ENCODE results near the gene NOS1AP.

NOS1AP gene

DNA sequence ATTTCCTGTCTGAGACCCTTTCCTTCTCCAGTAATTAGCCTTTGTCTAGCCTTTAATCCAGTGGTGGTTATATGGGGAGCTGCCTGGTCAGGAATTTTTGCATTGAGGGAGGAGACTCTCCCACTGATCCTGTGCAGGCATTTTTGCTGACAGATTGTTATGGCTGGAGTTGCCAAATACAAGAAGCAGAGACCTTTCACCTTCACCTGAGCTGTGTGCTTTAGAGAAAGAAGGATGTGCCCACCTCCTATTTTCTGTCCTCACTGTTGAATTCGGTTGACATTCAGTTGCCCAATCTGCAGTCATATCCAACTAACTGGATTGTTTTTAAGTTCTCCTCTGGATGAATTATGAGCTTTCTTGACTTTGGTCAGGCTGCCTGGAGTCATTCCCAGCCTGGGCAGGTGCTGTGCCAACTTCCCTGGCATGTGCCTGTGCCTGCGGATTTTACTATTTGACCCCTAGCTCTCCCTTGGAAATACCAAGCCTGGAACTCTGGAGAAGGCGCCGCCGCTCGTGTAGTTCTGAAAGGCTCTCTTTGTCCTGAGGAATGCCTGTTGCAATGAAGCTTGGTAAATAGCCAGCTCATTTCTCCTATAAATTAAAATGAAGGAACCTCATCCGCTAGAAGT lies 143.9 kb downstream of the NOS1AP start:
- ATAC-seq = no peak
- TF ChIP-seq ZNF8 (CRISPR knock-in tag; IDR thresholded peaks at IDR 0.05) = no peak
- no peak for TF ChIP-seq PPARA (CRISPR knock-in tag; IDR thresholded peaks at IDR 0.05; ENCODE audit: borderline replicate concordance)
- no peak for TF ChIP-seq ZFP30 (CRISPR knock-in tag; IDR thresholded peaks at IDR 0.05)
- no peak for TF ChIP-seq ZNF70 (CRISPR knock-in tag; IDR thresholded peaks at IDR 0.05)

DNA sequence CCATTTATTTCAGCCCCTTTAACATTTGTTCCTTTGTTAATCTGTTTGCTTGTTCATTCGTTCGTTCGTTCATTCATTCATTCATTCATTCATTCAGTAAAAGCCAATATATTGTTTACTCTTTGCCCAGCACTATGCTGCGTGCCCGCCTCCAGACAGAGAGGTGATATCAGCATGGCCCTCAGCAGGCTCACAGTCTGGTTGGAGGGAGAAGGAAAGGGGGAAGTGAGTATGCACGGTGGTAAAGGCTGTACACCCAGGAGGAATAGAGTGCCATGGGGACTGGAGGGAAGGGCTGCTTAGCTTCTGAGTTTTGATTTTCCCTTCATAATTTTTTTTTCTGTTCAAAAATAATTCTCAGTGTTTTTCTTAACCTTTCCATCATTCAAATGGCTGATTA lies 144.7 kb downstream of the NOS1AP start:
- no peak for ATAC-seq
- TF ChIP-seq OSR1 (CRISPR knock-in tag; IDR thresholded peaks at IDR 0.05) (no peak), RARB (CRISPR knock-in tag; IDR thresholded peaks at IDR 0.05) (no peak), PPARA (CRISPR knock-in tag; IDR thresholded peaks at IDR 0.05; ENCODE audit: borderline replicate concordance) (no peak), ZC3H10 (CRISPR knock-in tag; IDR thresholded peaks at IDR 0.05) (no peak)

DNA sequence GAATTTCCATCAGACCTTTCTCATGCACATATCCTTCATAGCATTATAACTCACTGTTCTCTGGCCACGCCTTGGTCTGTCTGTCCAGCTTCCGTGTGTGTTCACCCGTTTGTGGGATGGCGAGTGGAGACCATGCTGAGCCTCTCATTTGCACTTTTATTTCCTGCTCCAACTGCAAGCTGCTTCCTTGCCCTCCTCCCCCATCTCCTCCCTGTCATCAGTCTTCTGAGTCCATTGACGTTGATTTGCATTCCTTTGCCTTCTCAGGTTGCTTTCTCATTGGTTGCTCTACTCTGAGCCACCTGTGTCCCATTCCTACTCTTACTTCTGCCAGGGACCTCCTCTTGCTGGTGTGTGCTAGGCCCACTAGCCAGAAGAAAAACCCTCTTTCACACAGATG lies 146.4 kb downstream of the NOS1AP start:
- ATAC-seq = no peak

DNA sequence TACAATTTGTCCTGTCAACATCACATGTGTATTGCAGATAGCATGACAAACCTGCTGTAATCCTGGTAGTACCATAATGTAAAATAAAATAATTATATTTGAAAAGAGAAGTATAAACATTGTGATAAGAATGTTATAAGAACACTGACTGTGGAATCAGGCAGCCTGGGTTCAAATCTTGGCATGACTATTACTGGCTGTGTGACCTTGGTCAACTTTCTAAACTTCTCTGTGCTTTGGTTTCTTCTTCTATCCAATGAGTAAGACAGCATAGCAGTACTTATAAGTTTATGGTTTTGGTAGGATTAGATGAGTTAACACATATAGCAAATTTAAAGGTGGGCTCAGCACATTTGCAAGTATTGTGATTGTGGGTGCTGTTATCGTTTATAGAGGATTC lies 147.1 kb downstream of the NOS1AP start:
- ATAC-seq = no peak
- TF ChIP-seq ZNF70 (CRISPR knock-in tag; IDR thresholded peaks at IDR 0.05) = no peak
- TF ChIP-seq PPARA (CRISPR knock-in tag; IDR thresholded peaks at IDR 0.05; ENCODE audit: borderline replicate concordance) = no peak
- no peak for TF ChIP-seq ZFP3 (CRISPR knock-in tag; IDR thresholded peaks at IDR 0.05)
- TF ChIP-seq ISL1 (CRISPR knock-in tag; IDR thresholded peaks at IDR 0.05) = no peak
- TF ChIP-seq, protein P1, sequence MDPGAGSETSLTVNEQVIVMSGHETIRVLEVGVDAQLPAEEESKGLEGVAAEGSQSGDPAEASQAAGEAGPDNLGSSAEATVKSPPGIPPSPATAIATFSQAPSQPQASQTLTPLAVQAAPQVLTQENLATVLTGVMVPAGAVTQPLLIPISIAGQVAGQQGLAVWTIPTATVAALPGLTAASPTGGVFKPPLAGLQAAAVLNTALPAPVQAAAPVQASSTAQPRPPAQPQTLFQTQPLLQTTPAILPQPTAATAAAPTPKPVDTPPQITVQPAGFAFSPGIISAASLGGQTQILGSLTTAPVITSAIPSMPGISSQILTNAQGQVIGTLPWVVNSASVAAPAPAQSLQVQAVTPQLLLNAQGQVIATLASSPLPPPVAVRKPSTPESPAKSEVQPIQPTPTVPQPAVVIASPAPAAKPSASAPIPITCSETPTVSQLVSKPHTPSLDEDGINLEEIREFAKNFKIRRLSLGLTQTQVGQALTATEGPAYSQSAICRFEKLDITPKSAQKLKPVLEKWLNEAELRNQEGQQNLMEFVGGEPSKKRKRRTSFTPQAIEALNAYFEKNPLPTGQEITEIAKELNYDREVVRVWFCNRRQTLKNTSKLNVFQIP (CRISPR knock-in tag; IDR thresholded peaks at IDR 0.05; ENCODE audit: borderline replicate concordance, low read depth) = no peak
- TF ChIP-seq GLIS3 (CRISPR knock-in tag; IDR thresholded peaks at IDR 0.05) = no peak
- TF ChIP-seq, protein P2, sequence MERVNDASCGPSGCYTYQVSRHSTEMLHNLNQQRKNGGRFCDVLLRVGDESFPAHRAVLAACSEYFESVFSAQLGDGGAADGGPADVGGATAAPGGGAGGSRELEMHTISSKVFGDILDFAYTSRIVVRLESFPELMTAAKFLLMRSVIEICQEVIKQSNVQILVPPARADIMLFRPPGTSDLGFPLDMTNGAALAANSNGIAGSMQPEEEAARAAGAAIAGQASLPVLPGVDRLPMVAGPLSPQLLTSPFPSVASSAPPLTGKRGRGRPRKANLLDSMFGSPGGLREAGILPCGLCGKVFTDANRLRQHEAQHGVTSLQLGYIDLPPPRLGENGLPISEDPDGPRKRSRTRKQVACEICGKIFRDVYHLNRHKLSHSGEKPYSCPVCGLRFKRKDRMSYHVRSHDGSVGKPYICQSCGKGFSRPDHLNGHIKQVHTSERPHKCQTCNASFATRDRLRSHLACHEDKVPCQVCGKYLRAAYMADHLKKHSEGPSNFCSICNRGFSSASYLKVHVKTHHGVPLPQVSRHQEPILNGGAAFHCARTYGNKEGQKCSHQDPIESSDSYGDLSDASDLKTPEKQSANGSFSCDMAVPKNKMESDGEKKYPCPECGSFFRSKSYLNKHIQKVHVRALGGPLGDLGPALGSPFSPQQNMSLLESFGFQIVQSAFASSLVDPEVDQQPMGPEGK (CRISPR knock-in tag; IDR thresholded peaks at IDR 0.05; ENCODE audit: borderline replicate concordance) = no peak
- TF ChIP-seq ZC3H10 (CRISPR knock-in tag; IDR thresholded peaks at IDR 0.05) = no peak
- TF ChIP-seq, protein P3, sequence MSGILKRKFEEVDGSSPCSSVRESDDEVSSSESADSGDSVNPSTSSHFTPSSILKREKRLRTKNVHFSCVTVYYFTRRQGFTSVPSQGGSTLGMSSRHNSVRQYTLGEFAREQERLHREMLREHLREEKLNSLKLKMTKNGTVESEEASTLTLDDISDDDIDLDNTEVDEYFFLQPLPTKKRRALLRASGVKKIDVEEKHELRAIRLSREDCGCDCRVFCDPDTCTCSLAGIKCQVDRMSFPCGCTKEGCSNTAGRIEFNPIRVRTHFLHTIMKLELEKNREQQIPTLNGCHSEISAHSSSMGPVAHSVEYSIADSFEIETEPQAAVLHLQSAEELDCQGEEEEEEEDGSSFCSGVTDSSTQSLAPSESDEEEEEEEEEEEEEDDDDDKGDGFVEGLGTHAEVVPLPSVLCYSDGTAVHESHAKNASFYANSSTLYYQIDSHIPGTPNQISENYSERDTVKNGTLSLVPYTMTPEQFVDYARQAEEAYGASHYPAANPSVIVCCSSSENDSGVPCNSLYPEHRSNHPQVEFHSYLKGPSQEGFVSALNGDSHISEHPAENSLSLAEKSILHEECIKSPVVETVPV (CRISPR knock-in tag; IDR thresholded peaks at IDR 0.05) = no peak
- TF ChIP-seq TCF4 (CRISPR knock-in tag; IDR thresholded peaks at IDR 0.05; ENCODE audit: borderline replicate concordance) = no peak
- TF ChIP-seq RARB (CRISPR knock-in tag; IDR thresholded peaks at IDR 0.05) = no peak

More for the DNA sequence above, 146.4 kb downstream of the NOS1AP start:
- TF ChIP-seq GLIS3 (CRISPR knock-in tag; IDR thresholded peaks at IDR 0.05) (no peak), ZNF565 (CRISPR knock-in tag; conservative IDR thresholded peaks at IDR 0.05; ENCODE audit: low read depth) (no peak), ESRRG (CRISPR knock-in tag; IDR thresholded peaks at IDR 0.05) (no peak), ZFP30 (CRISPR knock-in tag; IDR thresholded peaks at IDR 0.05) (no peak), ZC3H10 (CRISPR knock-in tag; IDR thresholded peaks at IDR 0.05) (no peak)
- TF ChIP-seq, protein P1 (CRISPR knock-in tag; IDR thresholded peaks at IDR 0.05; ENCODE audit: borderline replicate concordance, low read depth) = no peak

DNA sequence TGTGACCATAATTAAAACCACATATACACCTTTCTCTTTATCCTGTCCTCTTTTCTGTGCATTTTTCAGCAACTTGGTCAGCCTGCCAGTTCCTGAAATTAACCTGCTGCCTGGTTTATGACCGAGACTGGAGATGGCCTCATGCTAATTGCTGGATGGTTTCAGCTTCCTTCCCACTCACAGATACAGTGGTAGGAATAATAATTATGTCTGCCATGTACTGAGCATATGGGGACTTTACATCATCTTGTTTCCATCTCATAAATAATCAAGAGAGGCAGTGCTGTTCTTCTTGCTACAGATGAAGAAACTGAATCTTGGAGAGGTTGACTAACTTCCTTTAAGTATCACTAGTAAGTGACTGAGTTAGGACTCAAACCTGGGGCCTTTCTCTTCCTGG lies 148.2 kb downstream of the NOS1AP start:
- no peak for ATAC-seq
- TF ChIP-seq, protein P4, sequence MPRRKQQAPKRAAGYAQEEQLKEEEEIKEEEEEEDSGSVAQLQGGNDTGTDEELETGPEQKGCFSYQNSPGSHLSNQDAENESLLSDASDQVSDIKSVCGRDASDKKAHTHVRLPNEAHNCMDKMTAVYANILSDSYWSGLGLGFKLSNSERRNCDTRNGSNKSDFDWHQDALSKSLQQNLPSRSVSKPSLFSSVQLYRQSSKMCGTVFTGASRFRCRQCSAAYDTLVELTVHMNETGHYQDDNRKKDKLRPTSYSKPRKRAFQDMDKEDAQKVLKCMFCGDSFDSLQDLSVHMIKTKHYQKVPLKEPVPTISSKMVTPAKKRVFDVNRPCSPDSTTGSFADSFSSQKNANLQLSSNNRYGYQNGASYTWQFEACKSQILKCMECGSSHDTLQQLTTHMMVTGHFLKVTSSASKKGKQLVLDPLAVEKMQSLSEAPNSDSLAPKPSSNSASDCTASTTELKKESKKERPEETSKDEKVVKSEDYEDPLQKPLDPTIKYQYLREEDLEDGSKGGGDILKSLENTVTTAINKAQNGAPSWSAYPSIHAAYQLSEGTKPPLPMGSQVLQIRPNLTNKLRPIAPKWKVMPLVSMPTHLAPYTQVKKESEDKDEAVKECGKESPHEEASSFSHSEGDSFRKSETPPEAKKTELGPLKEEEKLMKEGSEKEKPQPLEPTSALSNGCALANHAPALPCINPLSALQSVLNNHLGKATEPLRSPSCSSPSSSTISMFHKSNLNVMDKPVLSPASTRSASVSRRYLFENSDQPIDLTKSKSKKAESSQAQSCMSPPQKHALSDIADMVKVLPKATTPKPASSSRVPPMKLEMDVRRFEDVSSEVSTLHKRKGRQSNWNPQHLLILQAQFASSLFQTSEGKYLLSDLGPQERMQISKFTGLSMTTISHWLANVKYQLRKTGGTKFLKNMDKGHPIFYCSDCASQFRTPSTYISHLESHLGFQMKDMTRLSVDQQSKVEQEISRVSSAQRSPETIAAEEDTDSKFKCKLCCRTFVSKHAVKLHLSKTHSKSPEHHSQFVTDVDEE (CRISPR knock-in tag; IDR thresholded peaks at IDR 0.05) = no peak
- TF ChIP-seq, protein P3 (CRISPR knock-in tag; IDR thresholded peaks at IDR 0.05) = no peak
- TF ChIP-seq ARNTL (CRISPR knock-in tag; IDR thresholded peaks at IDR 0.05; ENCODE audit: borderline replicate concordance, low read depth) = no peak
- no peak for TF ChIP-seq RARB (CRISPR knock-in tag; IDR thresholded peaks at IDR 0.05)
- no peak for TF ChIP-seq ZFP30 (CRISPR knock-in tag; IDR thresholded peaks at IDR 0.05)
- TF ChIP-seq TOX (CRISPR knock-in tag; IDR thresholded peaks at IDR 0.05; ENCODE audit: borderline replicate concordance) = no peak
- no peak for TF ChIP-seq SNAI2 (CRISPR knock-in tag; IDR thresholded peaks at IDR 0.05)
- TF ChIP-seq ZNF565 (CRISPR knock-in tag; conservative IDR thresholded peaks at IDR 0.05; ENCODE audit: low read depth) = no peak
- TF ChIP-seq ESRRG (CRISPR knock-in tag; IDR thresholded peaks at IDR 0.05) = no peak
- TF ChIP-seq, protein P1 (CRISPR knock-in tag; IDR thresholded peaks at IDR 0.05; ENCODE audit: borderline replicate concordance, low read depth) = no peak
- no peak for TF ChIP-seq PPARA (CRISPR knock-in tag; IDR thresholded peaks at IDR 0.05; ENCODE audit: borderline replicate concordance)
- no peak for TF ChIP-seq GLIS3 (CRISPR knock-in tag; IDR thresholded peaks at IDR 0.05)

All from SK-N-SH treated with all-trans-retinoic acid at 6 μM for 48 hours (cell line).